ENCODE results near the gene KLK1. TPM values are rescaled to one million over a fixed set of nuclear protein-coding genes. Genes with fewer than 3 reads are reported as not detected.

KLK1 gene
- total and polyA plus RNA-seq, 2 of the 13 experiments (the other 11 are each of a cell fraction or from before 2014, with no cell fraction given): not detected

DNA sequence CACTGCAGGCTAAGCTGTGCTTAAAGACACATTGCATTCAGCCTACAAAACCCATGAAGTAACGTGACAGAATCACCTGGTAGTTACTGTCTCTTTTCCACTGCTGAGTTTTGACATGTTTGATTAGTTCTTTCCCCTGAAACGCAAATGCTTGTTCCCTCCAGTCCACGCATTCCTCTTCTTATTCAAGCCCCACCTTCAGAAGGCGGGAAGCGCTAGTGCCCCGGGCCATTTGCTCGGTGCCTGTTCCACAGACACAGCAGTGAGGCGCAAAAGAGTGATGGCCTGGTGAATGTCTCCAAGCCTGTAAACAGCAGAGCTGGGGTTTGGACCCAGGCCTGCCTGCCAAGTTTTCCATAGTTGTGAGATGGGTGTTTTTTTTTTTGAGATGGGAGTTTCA, 22.5 kb downstream of the KLK1 start:
- BruUV-seq (replicated peaks): TSS peak; percentile 30
- TF ChIP-seq ZNF709 (CRISPR knock-in tag; IDR thresholded peaks at IDR 0.05): no peak
- peak; percentile 77 for TF ChIP-seq ZBTB33 (CRISPR knock-in tag; IDR thresholded peaks at IDR 0.05)
- H2AFZ ChIP-seq (ENCODE audit: low read length): no peak overlapping the region
- in situ Hi-C loops (cut with HindIII; ENCODE audit: extremely low pct_ligation_motif_present, low pct_unique_long_range_greater_than_20kb): no loop called here
- 91% methylated on average over 8 of the region's 8 CpGs for WGBS (ENCODE audit: low lambda C conversion rate)
- peaks cover 38% of the 10 kb centered on the region for H3K4me1 ChIP-seq (ENCODE audit: insufficient read depth, low read length)
- intact Hi-C loops (cut with micrococcal nuclease; ENCODE audit: unreplicated experiment): no loop called here
- peaks cover 38% of the 10 kb centered on the region for H3K79me2 ChIP-seq (ENCODE audit: insufficient read depth, low read length)
- ChIA-PET POLR2A (interaction anchor here (0.7 kb wide), 2 partner anchors 12 to 23 kb away, joined by 3 read pairs; no protein-coding TSS in a partner anchor), CTCF (ENCODE audit: low intra/inter-chr PET ratio, low total read pairs) (no interaction called here)
- no peak for ATAC-seq
- H3K27me3 ChIP-seq (ENCODE audit: control insufficient read depth in 1 of 2, insufficient read depth in 2 of 2, low read length in 2 of 2): no peaks in the 10 kb centered on the region; a peak in 1 of 5 replicates
- peaks cover 26 to 47% of the 10 kb centered on the region in 2 experiments for H3K36me3 ChIP-seq (replicated peaks in 1 of 2; ENCODE audit: control insufficient read depth in 1 of 2, insufficient read depth in 2 of 2, low read length in 2 of 2)
- no peak overlapping the region; a peak in 1 of 6 replicates for H3K4me3 ChIP-seq (replicated peaks in 1 of 3; ENCODE audit: insufficient read depth in 1 of 3, low read depth in 2 of 3, low read length in 3 of 3)
- FAIRE-seq: no peak
- H3K27ac ChIP-seq (ENCODE audit: extremely low read length, insufficient read depth, low read length): no peak overlapping the region
- peaks cover 45% of the 10 kb centered on the region for H4K20me1 ChIP-seq (ENCODE audit: insufficient read depth, low read length)
- H3K9me3 ChIP-seq (ENCODE audit: low read length): no peaks in the 10 kb centered on the region
- no peak overlapping the region for H3K9ac ChIP-seq (ENCODE audit: insufficient read depth, low read depth, low read length)
- DNase-seq (ENCODE audit: low spot score): no peak
- no peak overlapping the region for H3K4me2 ChIP-seq (ENCODE audit: low read depth, low read length)

DNA sequence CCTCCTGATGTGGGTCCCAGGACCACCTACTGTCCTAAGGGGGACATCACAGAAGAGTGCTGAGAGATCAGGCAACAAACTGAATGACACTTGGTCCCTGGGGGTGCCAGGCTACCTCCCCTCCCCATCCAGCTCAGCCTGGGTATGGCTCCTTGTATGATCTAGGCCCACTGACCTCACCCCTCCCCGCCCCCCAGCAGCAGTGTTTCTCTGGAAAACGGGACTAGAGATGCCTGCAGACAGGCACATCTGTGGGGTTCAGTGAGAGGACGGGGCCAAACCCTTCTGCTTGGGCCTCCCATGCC, 24.1 kb downstream of the KLK1 start:
- FAIRE-seq: no peak
- no peak overlapping the region for H3K9ac ChIP-seq (ENCODE audit: insufficient read depth, low read depth, low read length)
- BruUV-seq (replicated peaks): no TSS peak
- H3K4me1 ChIP-seq (ENCODE audit: insufficient read depth, low read length): peaks cover 33% of the 10 kb centered on the region
- no peak overlapping the region for H3K4me3 ChIP-seq (replicated peaks in 1 of 3; ENCODE audit: insufficient read depth in 1 of 3, low read depth in 2 of 3, low read length in 3 of 3)
- DNase-seq (ENCODE audit: low spot score): no peak
- no peak overlapping the region for H2AFZ ChIP-seq (ENCODE audit: low read length)
- WGBS (ENCODE audit: low lambda C conversion rate): 90% methylated on average over 2 of the region's 3 CpGs
- peaks cover 49% of the 10 kb centered on the region for H4K20me1 ChIP-seq (ENCODE audit: insufficient read depth, low read length)
- ATAC-seq: no peak
- intact Hi-C loops (cut with micrococcal nuclease; ENCODE audit: unreplicated experiment): no loop called here
- no peaks in the 10 kb centered on the region; a peak in 1 of 5 replicates for H3K27me3 ChIP-seq (ENCODE audit: control insufficient read depth in 1 of 2, insufficient read depth in 2 of 2, low read length in 2 of 2)
- H3K9me3 ChIP-seq (ENCODE audit: low read length): no peaks in the 10 kb centered on the region
- CTCF ChIA-PET (ENCODE audit: low intra/inter-chr PET ratio, low total read pairs): no interaction called here
- in situ Hi-C loops (cut with HindIII; ENCODE audit: extremely low pct_ligation_motif_present, low pct_unique_long_range_greater_than_20kb): loop anchor here (25.0 kb wide), 1 partner anchor 437 kb away; the partner anchor contains the start of gene NAPSA
- H3K36me3 ChIP-seq (replicated peaks in 1 of 2; ENCODE audit: control insufficient read depth in 1 of 2, insufficient read depth in 2 of 2, low read length in 2 of 2): peaks cover 26 to 47% of the 10 kb centered on the region in 2 experiments
- POLR2A ChIA-PET: no interaction called here
- peaks cover 38% of the 10 kb centered on the region for H3K79me2 ChIP-seq (ENCODE audit: insufficient read depth, low read length)
- H3K4me2 ChIP-seq (ENCODE audit: low read depth, low read length): no peak overlapping the region
- H3K27ac ChIP-seq (ENCODE audit: extremely low read length, insufficient read depth, low read length): no peak overlapping the region
- TF ChIP-seq MXD3 (CRISPR knock-in tag; IDR thresholded peaks at IDR 0.05): no peak
- TF ChIP-seq, protein P1, sequence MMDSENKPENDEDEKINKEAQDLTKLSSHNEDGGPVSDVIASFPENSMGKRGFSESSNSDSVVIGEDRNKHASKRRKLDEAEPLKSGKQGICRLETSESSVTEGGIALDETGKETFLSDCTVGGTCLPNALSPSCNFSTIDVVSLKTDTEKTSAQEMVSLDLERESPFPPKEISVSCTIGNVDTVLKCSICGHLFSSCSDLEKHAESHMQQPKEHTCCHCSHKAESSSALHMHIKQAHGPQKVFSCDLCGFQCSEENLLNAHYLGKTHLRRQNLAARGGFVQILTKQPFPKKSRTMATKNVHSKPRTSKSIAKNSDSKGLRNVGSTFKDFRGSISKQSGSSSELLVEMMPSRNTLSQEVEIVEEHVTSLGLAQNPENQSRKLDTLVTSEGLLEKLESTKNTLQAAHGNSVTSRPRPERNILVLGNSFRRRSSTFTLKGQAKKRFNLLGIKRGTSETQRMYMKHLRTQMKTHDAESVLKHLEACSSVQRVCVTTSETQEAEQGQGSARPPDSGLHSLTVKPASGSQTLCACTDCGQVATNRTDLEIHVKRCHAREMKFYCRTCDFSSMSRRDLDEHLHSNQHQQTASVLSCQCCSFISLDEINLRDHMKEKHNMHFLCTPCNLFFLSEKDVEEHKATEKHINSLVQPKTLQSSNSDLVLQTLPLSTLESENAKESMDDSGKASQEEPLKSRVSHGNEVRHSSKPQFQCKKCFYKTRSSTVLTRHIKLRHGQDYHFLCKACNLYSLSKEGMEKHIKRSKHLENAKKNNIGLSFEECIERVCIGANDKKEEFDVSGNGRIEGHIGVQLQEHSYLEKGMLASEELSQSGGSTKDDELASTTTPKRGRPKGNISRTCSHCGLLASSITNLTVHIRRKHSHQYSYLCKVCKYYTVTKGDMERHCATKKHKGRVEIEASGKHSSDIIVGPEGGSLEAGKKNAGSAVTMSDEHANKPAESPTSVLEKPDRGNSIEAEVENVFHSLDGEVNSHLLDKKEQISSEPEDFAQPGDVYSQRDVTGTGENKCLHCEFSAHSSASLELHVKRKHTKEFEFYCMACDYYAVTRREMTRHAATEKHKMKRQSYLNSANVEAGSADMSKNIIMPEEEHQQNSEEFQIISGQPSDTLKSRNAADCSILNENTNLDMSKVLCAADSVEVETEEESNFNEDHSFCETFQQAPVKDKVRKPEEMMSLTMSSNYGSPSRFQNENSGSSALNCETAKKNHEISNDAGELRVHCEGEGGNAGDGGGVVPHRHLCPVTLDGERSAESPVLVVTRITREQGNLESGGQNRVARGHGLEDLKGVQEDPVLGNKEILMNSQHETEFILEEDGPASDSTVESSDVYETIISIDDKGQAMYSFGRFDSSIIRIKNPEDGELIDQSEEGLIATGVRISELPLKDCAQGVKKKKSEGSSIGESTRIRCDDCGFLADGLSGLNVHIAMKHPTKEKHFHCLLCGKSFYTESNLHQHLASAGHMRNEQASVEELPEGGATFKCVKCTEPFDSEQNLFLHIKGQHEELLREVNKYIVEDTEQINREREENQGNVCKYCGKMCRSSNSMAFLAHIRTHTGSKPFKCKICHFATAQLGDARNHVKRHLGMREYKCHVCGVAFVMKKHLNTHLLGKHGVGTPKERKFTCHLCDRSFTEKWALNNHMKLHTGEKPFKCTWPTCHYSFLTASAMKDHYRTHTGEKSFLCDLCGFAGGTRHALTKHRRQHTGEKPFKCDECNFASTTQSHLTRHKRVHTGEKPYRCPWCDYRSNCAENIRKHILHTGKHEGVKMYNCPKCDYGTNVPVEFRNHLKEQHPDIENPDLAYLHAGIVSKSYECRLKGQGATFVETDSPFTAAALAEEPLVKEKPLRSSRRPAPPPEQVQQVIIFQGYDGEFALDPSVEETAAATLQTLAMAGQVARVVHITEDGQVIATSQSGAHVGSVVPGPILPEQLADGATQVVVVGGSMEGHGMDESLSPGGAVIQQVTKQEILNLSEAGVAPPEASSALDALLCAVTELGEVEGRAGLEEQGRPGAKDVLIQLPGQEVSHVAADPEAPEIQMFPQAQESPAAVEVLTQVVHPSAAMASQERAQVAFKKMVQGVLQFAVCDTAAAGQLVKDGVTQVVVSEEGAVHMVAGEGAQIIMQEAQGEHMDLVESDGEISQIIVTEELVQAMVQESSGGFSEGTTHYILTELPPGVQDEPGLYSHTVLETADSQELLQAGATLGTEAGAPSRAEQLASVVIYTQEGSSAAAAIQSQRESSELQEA (CRISPR knock-in tag; IDR thresholded peaks at IDR 0.05; ENCODE audit: not compliant biosample characterization): no peak
- no peak for TF ChIP-seq NR3C1 (CRISPR knock-in tag; IDR thresholded peaks at IDR 0.05)
- TF ChIP-seq HNRNPL (IDR thresholded peaks at IDR 0.05; ENCODE audit: low read depth, low read length): no peak

Data from HepG2 (cell line).